Calu3 (cell line): ENCODE data around the gene COX6B1. TPM values are rescaled to one million over a fixed set of nuclear protein-coding genes. Genes with fewer than 3 reads are reported as not detected.

Source experiments
- BruUV-seq: library from RNA; stranded (reverse); fragments of 400-500 nt; replicated peaks from 2 replicates; lab custom pipeline; 2021; lab: Mats Ljungman, UMichigan
- CTCF ChIA-PET: fragments of 300-600 bp; sonication (Branson Sonifier 250); formaldehyde crosslinking; loops from one replicate; lab custom pipeline; 2022; ENCODE audit warnings: antibody characterized with exemption; lab: Charles Lee
- DNase-seq: peaks from one replicate; pipeline ENCODE4 v3.0.0; 2022
- H3K27ac Mint-ChIP-seq: one replicate; pipeline ENCODE4 v1.8.0; 2022; ENCODE audit warnings: mixed read lengths; ENCODE audit not compliant: unreplicated experiment
- H3K27me3 Mint-ChIP-seq: one replicate; pipeline ENCODE4 v1.8.0; 2022; ENCODE audit warnings: mixed read lengths; ENCODE audit not compliant: unreplicated experiment
- H3K36me3 Mint-ChIP-seq: one replicate; pipeline ENCODE4 v1.8.0; 2022; ENCODE audit warnings: mild to moderate bottlenecking, moderate library complexity, mixed read lengths; ENCODE audit not compliant: insufficient read depth, unreplicated experiment
- H3K4me1 Mint-ChIP-seq: one replicate; pipeline ENCODE4 v1.8.0; 2022; ENCODE audit warnings: mild to moderate bottlenecking, low read depth, mixed read lengths; ENCODE audit not compliant: unreplicated experiment
- H3K4me3 Mint-ChIP-seq: one replicate; pipeline ENCODE4 v1.8.0; 2022; ENCODE audit warnings: mild to moderate bottlenecking, low read depth, moderate library complexity, mixed read lengths; ENCODE audit not compliant: unreplicated experiment
- H3K9me3 Mint-ChIP-seq: one replicate; pipeline ENCODE4 v1.8.0; 2022; ENCODE audit warnings: low read depth, mixed read lengths; ENCODE audit not compliant: unreplicated experiment
- CTCF ChIP-seq: fragments of 200-600 bp; IDR thresholded peaks from one replicate; pipeline ENCODE4 v1.8.0; 2022; ENCODE audit warnings: antibody characterized with exemption; ENCODE audit not compliant: unreplicated experiment
- intact Hi-C: fragments of 100-400 bp; cut with micrococcal nuclease; formaldehyde crosslinking; loops from one replicate; pipeline ENCODE4 v1.10.0; 2022; ENCODE audit not compliant: unreplicated experiment
- total RNA-seq: library from RNA; stranded (reverse); gene quantifications from 2 replicates; pipeline ENCODE4 v1.2.3, GENCODE V29; 2022

COX6B1 gene
- total RNA-seq, 1 experiment from 2014 or later: 497 TPM

GRCh38 chr19:35663981-35664380, 15.9 kb downstream of the COX6B1 start:
- BruUV-seq: no TSS peak
- H3K4me3 Mint-ChIP-seq: no peak overlapping the region
- no peaks in the 10 kb centered on the region for H3K9me3 Mint-ChIP-seq
- CTCF ChIA-PET: no interaction called here
- no peak overlapping the region for H3K27ac Mint-ChIP-seq
- H3K36me3 Mint-ChIP-seq: peaks cover 21% of the 10 kb centered on the region
- H3K4me1 Mint-ChIP-seq: no peaks in the 10 kb centered on the region
- no peak for DNase-seq
- peaks cover 30% of the 10 kb centered on the region for H3K27me3 Mint-ChIP-seq
- no peak for TF ChIP-seq CTCF
- intact Hi-C loops: no loop called here

- DNase-seq: no peak
- Mint-ChIP-seq H3K27me3 (peaks cover 42% of the 10 kb centered on the region), H3K4me3 (no peak overlapping the region), H3K36me3 (peaks cover 13% of the 10 kb centered on the region), H3K27ac (no peak overlapping the region), H3K4me1 (peaks cover 8% of the 10 kb centered on the region), H3K9me3 (no peaks in the 10 kb centered on the region)
- CTCF ChIA-PET: no interaction called here
- TF ChIP-seq CTCF: no peak
- no TSS peak for BruUV-seq
- intact Hi-C loops: no loop called here
Measured at GRCh38 chr19:35665157-35665556, 17.0 kb downstream of the COX6B1 start.

- Mint-ChIP-seq H3K27me3 (peaks cover 47% of the 10 kb centered on the region), H3K27ac (no peak overlapping the region), H3K9me3 (no peaks in the 10 kb centered on the region), H3K4me3 (no peak overlapping the region), H3K4me1 (peaks cover 11% of the 10 kb centered on the region), H3K36me3 (peaks cover 9% of the 10 kb centered on the region)
- no peak for DNase-seq
- CTCF ChIA-PET: interaction anchor here (0.7 kb wide), 1 partner anchor 127 kb away, joined by 3 read pairs; no protein-coding TSS in a partner anchor
- intact Hi-C loops: no loop called here
- TF ChIP-seq CTCF: no peak
- BruUV-seq: no TSS peak
Measured at GRCh38 chr19:35665604-35666003, 17.5 kb downstream of the COX6B1 start.

- Mint-ChIP-seq H3K9me3 (no peaks in the 10 kb centered on the region), H3K27ac (no peak within 1 kb of the TSS), H3K36me3 (peaks cover 4% of the 10 kb centered on the region), H3K4me1 (peaks cover 11% of the 10 kb centered on the region), H3K27me3 (peaks cover 54% of the 10 kb centered on the region), H3K4me3 (no peak within 1 kb of the TSS)
- no peak for DNase-seq
- TF ChIP-seq CTCF: no peak
- CTCF ChIA-PET: interaction anchor here (0.7 kb wide), 1 partner anchor 128 kb away, joined by 3 read pairs; no protein-coding TSS in a partner anchor
- intact Hi-C loops: no loop called here
- BruUV-seq: no TSS peak
Measured at GRCh38 chr19:35666251-35666913, 18.3 kb downstream of the COX6B1 start, which contains the start of gene UPK1A. TSS of gene UPK1A (plus strand) at chr19:35666517. CDS start at chr19:35666813, 296 bp downstream.
